Coronary artery (tissue), 2 donors: ENCODE measurements around the gene PTGES2.
A peak's percentile ranks its signal among the peaks of the same experiment; 100 is the strongest.

Source experiments
- DNase-seq: peaks from one replicate; pipeline ENCODE4 v3.0.0-alpha.2; 2017; ENCODE audit warnings: low spot score
- H3K27ac ChIP-seq, 2 donors: fragments of 200-600 bp; sonication (generic); one replicate each; pipeline ENCODE4 v1.5.1; 2016 to 2019
- H3K4me3 ChIP-seq: fragments of 200-600 bp; sonication (generic); 2 replicates; pipeline ENCODE4 v1.5.1; 2016; ENCODE audit warnings: mild to moderate bottlenecking, moderate library complexity
- CTCF ChIP-seq: fragments of 200-600 bp; sonication (generic); IDR thresholded peaks from one replicate; pipeline ENCODE4 v1.5.1; 2019; ENCODE audit warnings: antibody characterized with exemption

Gene PTGES2

GRCh38 chr9:128094950-128095544 is 32.5 kb downstream of the PTGES2 start:
- no peak for TF ChIP-seq CTCF
- no peak overlapping the region for H3K4me3 ChIP-seq
- peak overlapping the region; percentile 85 to 89 for H3K27ac ChIP-seq
- DNase-seq, result peak; percentile 73

GRCh38 chr9:128094166-128094949 is 33.2 kb downstream of the PTGES2 start:
- Histone ChIP-seq H3K4me3 (peak overlapping the region; percentile 40), H3K27ac (peak overlapping the region; percentile 85 to 89)
- DNase-seq, result peak; percentile 97
- no peak for TF ChIP-seq CTCF

GRCh38 chr9:128093011-128093410 is 34.5 kb downstream of the PTGES2 start:
- H3K4me3 ChIP-seq, result no peak overlapping the region
- peak overlapping the region; percentile 85 to 89 for H3K27ac ChIP-seq
- no peak for DNase-seq
- no peak for TF ChIP-seq CTCF

GRCh38 chr9:128092199-128092977 is 35.1 kb downstream of the PTGES2 start:
- H3K27ac ChIP-seq, result peak overlapping the region; percentile 85 to 89
- no peak for TF ChIP-seq CTCF
- DNase-seq, result peak; percentile 69
- H3K4me3 ChIP-seq, result no peak overlapping the region

- no peak for TF ChIP-seq CTCF
- H3K27ac ChIP-seq, result peak overlapping the region in 1 of 2 donors; percentile 85
Observed at GRCh38 chr9:128091571-128091970, 36.0 kb downstream of the PTGES2 start.

GRCh38 chr9:128091144-128091543 is 36.4 kb downstream of the PTGES2 start:
- H3K27ac ChIP-seq, result peak overlapping the region in 1 of 2 donors; percentile 35
- no peak for TF ChIP-seq CTCF
- DNase-seq, result peak; percentile 82
- H3K4me3 ChIP-seq, result peak overlapping the region; percentile 50

More at GRCh38 chr9:128091571-128091970, 36.0 kb downstream of the PTGES2 start:
- H3K4me3 ChIP-seq, result peak overlapping the region; percentile 50
- peak; percentile 69 for DNase-seq
